H9 (cell line): ENCODE measurements around the gene SNED1. TPM values are rescaled to one million over a fixed set of nuclear protein-coding genes. Genes with fewer than 3 reads are reported as not detected.
A peak's percentile ranks its signal among the peaks of the same experiment; 100 is the strongest.

ENCODE experiments used
- DNase-seq: peaks from one replicate; pipeline ENCODE4 v3.0.0-alpha.2; 2017
- H2AFZ ChIP-seq: one replicate; pipeline ENCODE4 v1.6.1; 2013; ENCODE audit warnings: mild to moderate bottlenecking, low read length, control low read depth, moderate library complexity
- H2AK5ac ChIP-seq: 2 replicates; pipeline ENCODE4 v1.6.1; 2013; ENCODE audit warnings: low read length, control low read depth, mixed read lengths; ENCODE audit not compliant: insufficient read length
- H2BK120ac ChIP-seq: one replicate; pipeline ENCODE4 v1.6.1; 2013; ENCODE audit warnings: low read depth, mild to moderate bottlenecking, low read length, control low read depth, inconsistent platforms; ENCODE audit not compliant: poor library complexity, severe bottlenecking
- H2BK12ac ChIP-seq: 2 replicates; pipeline ENCODE4 v1.6.1; 2013; ENCODE audit warnings: low read length, control low read depth, mixed read lengths, low read depth; ENCODE audit not compliant: insufficient read length
- H2BK15ac ChIP-seq: 2 replicates; pipeline ENCODE4 v1.6.1; 2013; ENCODE audit warnings: low read depth, low read length, control low read depth
- H2BK20ac ChIP-seq: one replicate; pipeline ENCODE4 v1.6.1; 2013; ENCODE audit warnings: low read depth, mild to moderate bottlenecking, low read length, control low read depth, inconsistent platforms; ENCODE audit not compliant: poor library complexity, severe bottlenecking
- H2BK5ac ChIP-seq: 2 replicates; pipeline ENCODE4 v1.6.1; 2013; ENCODE audit warnings: low read length, control low read depth, mixed read lengths; ENCODE audit not compliant: insufficient read length
- H3K14ac ChIP-seq: 2 replicates; pipeline ENCODE4 v1.6.1; 2013; ENCODE audit warnings: low read length, control low read depth; ENCODE audit not compliant: insufficient read depth
- H3K18ac ChIP-seq: 2 replicates; pipeline ENCODE4 v1.6.1; 2013; ENCODE audit warnings: low read depth, mild to moderate bottlenecking, mixed read lengths, low read length, control low read depth; ENCODE audit not compliant: insufficient read length
- H3K23ac ChIP-seq: 2 replicates; pipeline ENCODE4 v1.6.1; 2013; ENCODE audit warnings: low read length, control low read depth, mixed read lengths, low read depth; ENCODE audit not compliant: insufficient read length
- H3K23me2 ChIP-seq: 2 replicates; pipeline ENCODE4 v1.6.1; 2013; ENCODE audit warnings: low read depth, mild to moderate bottlenecking, mixed read lengths, low read length, control low read depth; ENCODE audit not compliant: insufficient read length, poor library complexity, severe bottlenecking
- H3K27ac ChIP-seq: 2 replicates; pipeline ENCODE4 v1.5.1; 2013; ENCODE audit warnings: low read length, control low read depth, mixed read lengths, low read depth; ENCODE audit not compliant: insufficient read length
- H3K27me3 ChIP-seq: 2 replicates; pipeline ENCODE4 v1.6.1; 2013; ENCODE audit warnings: low read length, control low read depth, inconsistent platforms; ENCODE audit not compliant: insufficient read depth
- H3K4ac ChIP-seq: 2 replicates; pipeline ENCODE4 v1.6.1; 2013; ENCODE audit warnings: low read depth, mild to moderate bottlenecking, control low read depth, inconsistent platforms, low read length, moderate library complexity
- H3K4me1 ChIP-seq: 2 replicates; pipeline ENCODE4 v1.6.1; 2013; ENCODE audit warnings: low read length, control low read depth, inconsistent platforms; ENCODE audit not compliant: insufficient read depth
- H3K4me2 ChIP-seq: 2 replicates; pipeline ENCODE4 v1.6.1; 2013; ENCODE audit warnings: low read length, control low read depth, mixed read lengths; ENCODE audit not compliant: insufficient read length, insufficient read depth
- H3K56ac ChIP-seq: 2 replicates; pipeline ENCODE4 v1.6.1; 2013; ENCODE audit warnings: low read depth, mild to moderate bottlenecking, mixed read lengths, low read length, control low read depth; ENCODE audit not compliant: insufficient read length
- H3K79me1 ChIP-seq: 2 replicates; pipeline ENCODE4 v1.6.1; 2013; ENCODE audit warnings: low read depth, mild to moderate bottlenecking, moderate library complexity, low read length, control low read depth, inconsistent platforms; ENCODE audit not compliant: insufficient read depth, poor library complexity, severe bottlenecking
- H3K79me2 ChIP-seq: 2 replicates; pipeline ENCODE4 v1.6.1; 2013; ENCODE audit warnings: low read length, control low read depth, inconsistent platforms; ENCODE audit not compliant: insufficient read depth
- H3K9ac ChIP-seq: 2 replicates; pipeline ENCODE4 v1.6.1; 2013; ENCODE audit warnings: low read length, control low read depth, mixed read lengths; ENCODE audit not compliant: insufficient read length; ENCODE audit errors: extremely low read depth
- H3K9me3 ChIP-seq: one replicate; pipeline ENCODE4 v1.6.1; 2013; ENCODE audit warnings: low read depth, low read length, inconsistent platforms; ENCODE audit not compliant: control insufficient read depth
- H3T11ph ChIP-seq: one replicate; pipeline ENCODE4 v1.6.1; 2013; ENCODE audit warnings: mild to moderate bottlenecking, low read length, control low read depth, inconsistent platforms
- H4K20me1 ChIP-seq: one replicate; pipeline ENCODE4 v1.6.1; 2013; ENCODE audit not compliant: control insufficient read depth, insufficient read length, insufficient read depth
- H4K5ac ChIP-seq: 2 replicates; pipeline ENCODE4 v1.6.1; 2013; ENCODE audit warnings: low read depth, mild to moderate bottlenecking, mixed read lengths, low read length, control low read depth; ENCODE audit not compliant: insufficient read length
- H4K8ac ChIP-seq: replicated peaks from 2 replicates; pipeline ENCODE4 v1.6.1; 2013; ENCODE audit warnings: low read length, control low read depth, mixed read lengths, low read depth; ENCODE audit not compliant: insufficient read length
- H4K91ac ChIP-seq: 2 replicates; pipeline ENCODE4 v1.6.1; 2013; ENCODE audit warnings: low read depth, mild to moderate bottlenecking, moderate library complexity, mixed read lengths, low read length, control low read depth; ENCODE audit not compliant: insufficient read length
- H3K27ac Mint-ChIP-seq, 3 experiments: 2 replicates in 2 of 3; 3 replicates in 1 of 3; pipeline ENCODE4 v1.8.0; 2020 to 2021; ENCODE audit warnings: mixed read lengths in 3 of 3, mild to moderate bottlenecking in 1 of 3, moderate library complexity in 1 of 3
- H3K27me3 Mint-ChIP-seq: 2 replicates; pipeline ENCODE4 v1.8.0; 2021; ENCODE audit warnings: low read depth, mild to moderate bottlenecking, moderate library complexity, mixed read lengths
- H3K36me3 Mint-ChIP-seq, 3 experiments: 2 replicates in 2 of 3; 3 replicates in 1 of 3; pipeline ENCODE4 v1.8.0; 2020 to 2021; ENCODE audit warnings: low read depth in 3 of 3, mixed read lengths in 3 of 3; ENCODE audit not compliant: insufficient read depth in 1 of 3
- H3K4me1 Mint-ChIP-seq, 2 experiments: 2 replicates each; pipeline ENCODE4 v1.8.0; 2020; ENCODE audit warnings: mixed read lengths in 2 of 2
- H3K4me3 Mint-ChIP-seq, 2 experiments: 2 replicates in 1 of 2; 3 replicates in 1 of 2; pipeline ENCODE4 v1.8.0; 2020 to 2021; ENCODE audit warnings: mild to moderate bottlenecking in 2 of 2, mixed read lengths in 2 of 2, moderate library complexity in 1 of 2
- H3K9me3 Mint-ChIP-seq, 2 experiments: 2 replicates in 1 of 2; 3 replicates in 1 of 2; pipeline ENCODE4 v1.8.0; 2020; ENCODE audit warnings: mild to moderate bottlenecking in 2 of 2, mixed read lengths in 2 of 2, moderate library complexity in 1 of 2
- CTCF ChIP-seq: fragments of 200-600 bp; sonication (generic); conservative IDR thresholded peaks from 3 replicates; pipeline ENCODE4 v1.8.0; 2021; ENCODE audit warnings: antibody characterized with exemption, mild to moderate bottlenecking
- WGBS: extraction: QIAGEN DNeasy Blood & Tissue Kit; methylation state at CpG from one replicate; pipeline ENCODE4 v1.1.7; 2013; ENCODE audit warnings: missing lambda C conversion rate, low lambda C conversion rate, mixed read lengths; ENCODE audit not compliant: insufficient read length; ENCODE audit errors: extremely low coverage; 5-methylcytosine and 5-hydroxymethylcytosine counted together
- total RNA-seq: library from RNA; stranded (reverse); gene quantifications from 2 replicates; pipeline ENCODE4 v1.2.1, GENCODE V29; 2021

SNED1 gene
- total RNA-seq, 1 experiment from 2014 or later, result 2.5 TPM

- Histone ChIP-seq H3K27ac (no peak overlapping the region), H4K5ac (no peak overlapping the region), H3K23me2 (no peaks in the 10 kb centered on the region), H3K27me3 (no peaks in the 10 kb centered on the region), H3K4me1 (no peaks in the 10 kb centered on the region), H3K18ac (no peak overlapping the region), H2BK120ac (no peak overlapping the region), H3K23ac (no peak overlapping the region), H3K9me3 (no peaks in the 10 kb centered on the region), H2BK12ac (no peak overlapping the region), H4K20me1 (no peaks in the 10 kb centered on the region), H4K91ac (no peak overlapping the region), H3K79me2 (no peaks in the 10 kb centered on the region), H3K9ac (no peak overlapping the region), H2BK15ac (no peak overlapping the region), H3K4me2 (no peak overlapping the region), H3K4ac (no peak overlapping the region), H4K8ac (no peak overlapping the region), H3K56ac (no peak overlapping the region), H2AK5ac (no peak overlapping the region), H3K79me1 (no peaks in the 10 kb centered on the region), H2BK5ac (no peak overlapping the region), H2BK20ac (no peak overlapping the region), H3K14ac (no peak overlapping the region), H3T11ph (no peak overlapping the region), H2AFZ (no peak overlapping the region)
- no peak for DNase-seq
- Mint-ChIP-seq H3K9me3 (no peaks in the 10 kb centered on the region), H3K27me3 (no peaks in the 10 kb centered on the region), H3K27ac (peak overlapping the region in 1 of 3 experiments; percentile 40; a peak in 2 of 7 replicates), H3K36me3 (peaks cover 3 to 48% (median 37%) of the 10 kb centered on the region in 3 experiments; a peak in 6 of 7 replicates), H3K4me3 (no peak overlapping the region), H3K4me1 (no peaks in the 10 kb centered on the region)
- no CpG with 5 or more reads among the region's 17 CpGs for WGBS
- TF ChIP-seq CTCF, result no peak
Observed at GRCh38 chr2:241112046-241112445, 113.6 kb downstream of the SNED1 start.
